Vagina (tissue), 2 donors: ENCODE results near the gene DOCK2.

ENCODE experiments used
- POLR2A ChIP-seq, 2 donors: fragments of 450-650 bp; IDR thresholded peaks; one replicate each; pipeline ENCODE4 v1.6.1; 2017; ENCODE audit warnings: antibody characterized with exemption in 2 of 2, mild to moderate bottlenecking in 2 of 2, moderate library complexity in 2 of 2
- POLR2AphosphoS5 ChIP-seq, 2 donors: sonication (generic); formaldehyde crosslinking; IDR thresholded peaks; one replicate each; pipeline ENCODE4 v1.9.0; 2017; ENCODE audit warnings: antibody characterized with exemption in 2 of 2, mild to moderate bottlenecking in 2 of 2, low read depth in 1 of 2; ENCODE audit not compliant: insufficient read depth in 1 of 2
- TF ChIP-seq, protein P1 (sequence below), 3 experiments: fragments of 450-650 bp in 2 of 3; fragments of 200-600 bp in 1 of 3; sonication (generic) in 1 of 3; IDR thresholded peaks; one replicate each; pipeline ENCODE4 v1.5.1; 2017 to 2019; ENCODE audit warnings: antibody characterized with exemption in 3 of 3, mild to moderate bottlenecking in 2 of 3, moderate library complexity in 2 of 3

- TF ChIP-seq, protein P1, sequence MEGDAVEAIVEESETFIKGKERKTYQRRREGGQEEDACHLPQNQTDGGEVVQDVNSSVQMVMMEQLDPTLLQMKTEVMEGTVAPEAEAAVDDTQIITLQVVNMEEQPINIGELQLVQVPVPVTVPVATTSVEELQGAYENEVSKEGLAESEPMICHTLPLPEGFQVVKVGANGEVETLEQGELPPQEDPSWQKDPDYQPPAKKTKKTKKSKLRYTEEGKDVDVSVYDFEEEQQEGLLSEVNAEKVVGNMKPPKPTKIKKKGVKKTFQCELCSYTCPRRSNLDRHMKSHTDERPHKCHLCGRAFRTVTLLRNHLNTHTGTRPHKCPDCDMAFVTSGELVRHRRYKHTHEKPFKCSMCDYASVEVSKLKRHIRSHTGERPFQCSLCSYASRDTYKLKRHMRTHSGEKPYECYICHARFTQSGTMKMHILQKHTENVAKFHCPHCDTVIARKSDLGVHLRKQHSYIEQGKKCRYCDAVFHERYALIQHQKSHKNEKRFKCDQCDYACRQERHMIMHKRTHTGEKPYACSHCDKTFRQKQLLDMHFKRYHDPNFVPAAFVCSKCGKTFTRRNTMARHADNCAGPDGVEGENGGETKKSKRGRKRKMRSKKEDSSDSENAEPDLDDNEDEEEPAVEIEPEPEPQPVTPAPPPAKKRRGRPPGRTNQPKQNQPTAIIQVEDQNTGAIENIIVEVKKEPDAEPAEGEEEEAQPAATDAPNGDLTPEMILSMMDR (IDR thresholded peaks at IDR 0.05) = no peak
- no peak for TF ChIP-seq POLR2A (IDR thresholded peaks at IDR 0.05)
- TF ChIP-seq POLR2AphosphoS5 (IDR thresholded peaks at IDR 0.05; ENCODE audit: insufficient read depth in 1 of 2, low read depth in 1 of 2) = no peak
Observed at GRCh38 chr5:169886677-169887076, 249.6 kb downstream of the DOCK2 start.
